ENCODE measurements around the gene HCRTR1. TPM values are rescaled to one million over a fixed set of nuclear protein-coding genes. Genes with fewer than 3 reads are reported as not detected.

HCRTR1 gene
- total RNA-seq, 2 experiments from 2014 or later = not detected

DNA sequence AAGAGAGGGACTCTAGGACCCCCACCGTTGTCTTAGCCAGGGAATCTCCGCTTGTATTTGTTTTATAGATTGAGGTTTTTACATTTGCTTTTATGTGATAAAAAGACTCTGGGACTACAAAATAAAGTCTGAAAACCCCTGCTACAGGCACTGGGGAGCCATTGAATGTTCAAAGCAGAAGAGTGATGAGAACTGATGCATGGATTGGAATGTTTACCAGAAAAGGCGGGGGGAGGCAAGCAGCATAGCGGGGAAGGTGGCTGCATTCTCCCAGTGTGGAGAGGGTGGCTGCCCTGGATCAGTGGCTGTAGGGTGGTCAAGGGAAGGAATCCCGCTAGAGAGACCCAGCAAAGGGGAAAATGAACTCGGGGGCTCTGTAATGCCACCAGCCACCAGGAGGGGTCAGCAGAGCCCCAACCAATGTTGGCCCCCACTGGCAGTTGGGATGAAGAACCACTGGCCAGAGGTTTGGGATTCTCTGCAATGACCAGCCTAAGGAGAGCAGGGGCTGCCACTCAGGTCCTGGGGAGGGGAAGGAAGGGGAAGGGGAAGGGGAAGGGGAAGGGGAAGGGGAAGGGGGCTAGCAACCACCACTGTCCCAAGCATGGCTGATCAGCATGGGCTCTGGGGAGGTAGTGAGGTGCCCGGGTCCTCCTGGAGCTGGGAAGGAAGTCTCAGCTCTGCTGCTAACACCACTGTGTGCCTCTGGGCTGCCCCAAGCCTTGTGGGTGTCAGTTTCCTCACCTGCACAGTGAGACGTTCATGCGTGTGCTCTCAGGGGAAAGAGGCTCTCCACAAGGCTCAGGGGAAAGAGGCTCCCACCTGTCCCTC is 46.3 kb downstream of the HCRTR1 start:
- H3K27me3 Mint-ChIP-seq = no peaks in the 10 kb centered on the region
- TF ChIP-seq, protein P1, sequence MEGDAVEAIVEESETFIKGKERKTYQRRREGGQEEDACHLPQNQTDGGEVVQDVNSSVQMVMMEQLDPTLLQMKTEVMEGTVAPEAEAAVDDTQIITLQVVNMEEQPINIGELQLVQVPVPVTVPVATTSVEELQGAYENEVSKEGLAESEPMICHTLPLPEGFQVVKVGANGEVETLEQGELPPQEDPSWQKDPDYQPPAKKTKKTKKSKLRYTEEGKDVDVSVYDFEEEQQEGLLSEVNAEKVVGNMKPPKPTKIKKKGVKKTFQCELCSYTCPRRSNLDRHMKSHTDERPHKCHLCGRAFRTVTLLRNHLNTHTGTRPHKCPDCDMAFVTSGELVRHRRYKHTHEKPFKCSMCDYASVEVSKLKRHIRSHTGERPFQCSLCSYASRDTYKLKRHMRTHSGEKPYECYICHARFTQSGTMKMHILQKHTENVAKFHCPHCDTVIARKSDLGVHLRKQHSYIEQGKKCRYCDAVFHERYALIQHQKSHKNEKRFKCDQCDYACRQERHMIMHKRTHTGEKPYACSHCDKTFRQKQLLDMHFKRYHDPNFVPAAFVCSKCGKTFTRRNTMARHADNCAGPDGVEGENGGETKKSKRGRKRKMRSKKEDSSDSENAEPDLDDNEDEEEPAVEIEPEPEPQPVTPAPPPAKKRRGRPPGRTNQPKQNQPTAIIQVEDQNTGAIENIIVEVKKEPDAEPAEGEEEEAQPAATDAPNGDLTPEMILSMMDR (IDR thresholded peaks at IDR 0.05) = peak; percentile 80
- ChIA-PET CTCF (interaction anchor here (2.7 kb wide), 1 partner anchor 125 kb away, joined by 16 read pairs; no protein-coding TSS in a partner anchor), POLR2A (interaction anchor here (1.2 kb wide), 1 partner anchor 126 kb away, joined by 4 read pairs; no protein-coding TSS in a partner anchor)
- no peaks in the 10 kb centered on the region for H3K4me1 Mint-ChIP-seq (ENCODE audit: low read depth)
- intact Hi-C loops (cut with DNase I, micrococcal nuclease) = loop anchor here (1.0 to 10.0 kb wide), 7 partner anchors 125 to 751 kb away; no protein-coding TSS in a partner anchor
- ATAC-seq (ENCODE audit: poor library complexity) (peak; percentile 54), DNase-seq (peak in 13 of 14 experiments; percentile 23 to 72 (median 54))
- no peaks in the 10 kb centered on the region for H3K4me1 ChIP-seq (ENCODE audit: insufficient read depth, low read length)
- H3K4me3 ChIP-seq (ENCODE audit: low read length) = no peak overlapping the region
- no peaks in the 10 kb centered on the region for H3K36me3 Mint-ChIP-seq (ENCODE audit: low read depth)
- H3K27ac Mint-ChIP-seq = no peak overlapping the region
- H3K27me3 ChIP-seq (ENCODE audit: control insufficient read depth in 1 of 2, insufficient read depth in 2 of 2, low read length in 2 of 2) = no peaks in the 10 kb centered on the region
- no peaks in the 10 kb centered on the region for H3K9me3 Mint-ChIP-seq
- H3K9me3 ChIP-seq (ENCODE audit: control insufficient read depth in 1 of 2, insufficient read depth in 1 of 2, low read length in 2 of 2) = no peaks in the 10 kb centered on the region
- no peak overlapping the region for H3K4me3 Mint-ChIP-seq
- no peaks in the 10 kb centered on the region for H3K36me3 ChIP-seq (ENCODE audit: insufficient read depth, low read length)
- H3K27ac ChIP-seq (ENCODE audit: low read depth in 1 of 2, low read length in 2 of 2) = no peak overlapping the region

DNA sequence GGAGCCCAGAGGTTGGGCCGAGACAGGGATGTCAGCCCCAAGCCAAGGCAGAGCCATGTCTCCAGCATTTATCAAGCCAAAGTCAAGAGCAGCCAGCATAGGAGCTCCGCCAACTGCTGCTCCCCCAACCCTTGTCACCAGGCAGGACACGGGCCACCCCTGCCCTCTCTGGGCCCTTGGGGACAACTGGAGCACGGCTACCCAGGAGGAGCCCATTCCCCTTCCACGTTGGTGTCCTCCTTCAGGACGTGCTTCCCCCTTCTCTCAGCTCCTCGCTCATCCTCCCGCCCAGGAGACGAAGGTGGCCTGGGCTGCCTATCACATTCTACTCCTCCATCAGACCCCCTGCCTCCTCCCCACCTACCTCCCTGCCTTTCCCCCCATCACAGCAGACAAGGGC is 47.0 kb downstream of the HCRTR1 start:
- CTCF ChIA-PET = interaction anchor here (2.7 kb wide), 1 partner anchor 124 kb away, joined by 16 read pairs; no protein-coding TSS in a partner anchor
- DNase-seq = no peak
- ATAC-seq (ENCODE audit: poor library complexity) = no peak
- intact Hi-C loops (cut with DNase I, micrococcal nuclease) = loop anchor here (1.0 to 10.0 kb wide), 6 partner anchors 125 to 750 kb away; no protein-coding TSS in a partner anchor
- Histone ChIP-seq H3K36me3 (ENCODE audit: insufficient read depth, low read length) (no peaks in the 10 kb centered on the region), H3K27ac (ENCODE audit: low read depth in 1 of 2, low read length in 2 of 2) (no peak overlapping the region), H3K9me3 (ENCODE audit: control insufficient read depth in 1 of 2, insufficient read depth in 1 of 2, low read length in 2 of 2) (no peaks in the 10 kb centered on the region), H3K4me3 (ENCODE audit: low read length) (no peak overlapping the region), H3K4me1 (ENCODE audit: insufficient read depth, low read length) (peaks cover under 1% of the 10 kb centered on the region), H3K27me3 (ENCODE audit: control insufficient read depth in 1 of 2, insufficient read depth in 2 of 2, low read length in 2 of 2) (peaks cover 0 to 5% of the 10 kb centered on the region in 2 experiments)
- Mint-ChIP-seq H3K4me3 (no peak overlapping the region), H3K4me1 (ENCODE audit: low read depth) (peaks cover 2% of the 10 kb centered on the region), H3K27me3 (peaks cover 7% of the 10 kb centered on the region), H3K27ac (no peak overlapping the region), H3K9me3 (no peaks in the 10 kb centered on the region), H3K36me3 (ENCODE audit: low read depth) (no peaks in the 10 kb centered on the region)
- TF ChIP-seq, protein P1 (IDR thresholded peaks at IDR 0.05) = no peak
- POLR2A ChIA-PET = interaction anchor here (1.2 kb wide), 1 partner anchor 125 kb away, joined by 4 read pairs; no protein-coding TSS in a partner anchor

DNA sequence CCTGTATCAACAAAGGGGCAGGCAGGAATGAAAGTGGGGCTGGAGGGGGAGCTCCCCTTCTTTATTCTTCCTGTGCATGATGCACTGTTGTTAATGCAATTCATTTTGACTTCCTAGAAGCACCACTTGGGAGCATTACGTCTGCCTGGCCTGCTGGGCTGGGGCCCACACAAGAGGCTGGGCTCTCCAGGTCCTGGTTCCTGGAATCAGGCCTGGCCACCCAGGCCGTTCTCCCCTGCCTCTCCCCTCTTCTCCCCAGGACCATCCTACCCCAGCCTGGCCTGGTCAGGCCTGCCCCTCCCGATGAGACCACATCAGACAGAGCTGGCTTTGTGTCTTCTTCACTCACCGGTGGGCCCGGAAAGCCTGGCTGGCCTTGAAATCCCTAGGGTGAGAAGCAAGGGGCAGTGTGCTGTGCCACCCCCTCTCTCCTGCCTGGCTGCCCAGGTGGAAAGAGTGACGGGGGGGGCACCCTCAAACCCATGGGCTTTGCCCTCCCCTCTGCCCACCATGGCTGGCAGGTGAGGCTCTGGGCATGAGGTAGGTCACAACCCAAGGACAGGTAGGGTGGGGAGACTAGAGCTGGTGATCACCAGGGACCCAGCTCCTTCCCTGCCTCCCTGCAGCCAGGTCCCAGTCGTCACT is 47.9 kb downstream of the HCRTR1 start:
- intact Hi-C loops (cut with DNase I, micrococcal nuclease) = loop anchor here in 1 of 2 experiments (10.0 kb wide), 1 partner anchor 749 kb away; no protein-coding TSS in a partner anchor
- no peak overlapping the region for H3K27ac ChIP-seq (ENCODE audit: low read depth in 1 of 2, low read length in 2 of 2)
- no peaks in the 10 kb centered on the region for H3K36me3 Mint-ChIP-seq (ENCODE audit: low read depth)
- H3K4me1 ChIP-seq (ENCODE audit: insufficient read depth, low read length) = peaks cover 8% of the 10 kb centered on the region
- no peak overlapping the region for H3K4me3 Mint-ChIP-seq
- ATAC-seq (ENCODE audit: poor library complexity) (no peak), DNase-seq (no peak)
- TF ChIP-seq, protein P1 (IDR thresholded peaks at IDR 0.05) = no peak
- ChIA-PET CTCF (interaction anchor here (2.7 kb wide), 1 partner anchor 123 kb away, joined by 16 read pairs; no protein-coding TSS in a partner anchor), POLR2A (interaction anchor here (1.2 kb wide), 1 partner anchor 124 kb away, joined by 4 read pairs; no protein-coding TSS in a partner anchor)
- peaks cover 9% of the 10 kb centered on the region for H3K4me1 Mint-ChIP-seq (ENCODE audit: low read depth)
- H3K9me3 Mint-ChIP-seq = no peaks in the 10 kb centered on the region
- no peaks in the 10 kb centered on the region for H3K36me3 ChIP-seq (ENCODE audit: insufficient read depth, low read length)
- H3K9me3 ChIP-seq (ENCODE audit: control insufficient read depth in 1 of 2, insufficient read depth in 1 of 2, low read length in 2 of 2) = no peaks in the 10 kb centered on the region
- peaks cover 4 to 11% of the 10 kb centered on the region in 2 experiments for H3K27me3 ChIP-seq (ENCODE audit: control insufficient read depth in 1 of 2, insufficient read depth in 2 of 2, low read length in 2 of 2)
- H3K4me3 ChIP-seq (ENCODE audit: low read length) = no peak overlapping the region
- H3K27me3 Mint-ChIP-seq = peaks cover 15% of the 10 kb centered on the region
- no peak overlapping the region for H3K27ac Mint-ChIP-seq

All from CD4-positive, alpha-beta T cell (primary cell).